K562 (cell line): Measurements from ENCODE around the gene BTRC. TPM values are rescaled to one million over a fixed set of nuclear protein-coding genes. Genes with fewer than 3 reads are reported as not detected.

Experiments used
- ATAC-seq: fragments of 200-7000 bp; cut with Tn5 transposase; 3 replicates; pipeline ENCODE4 v1.9.1; 2020; ENCODE audit warnings: moderate library complexity
- BruUV-seq: library from RNA; stranded (reverse); fragments of 400-500 nt; replicated peaks from 2 replicates; lab custom pipeline; 2021; lab: Mats Ljungman, UMichigan
- CTCF ChIA-PET: fragments of 300-600 bp; formaldehyde crosslinking; extraction: SDS; loops from one replicate; lab custom pipeline; 2021; ENCODE audit warnings: low intra/inter-chr PET ratio; lab: Yijun Ruan, JAX
- POLR2A ChIA-PET: fragments of 300-600, 350-650 bp; sonication (Branson Sonifier 250); formaldehyde crosslinking; extraction: SDS; loops from one replicate; lab custom pipeline; 2021; ENCODE audit warnings: antibody characterized with exemption, inconsistent platforms; lab: Yijun Ruan, JAX
- DNase-seq, 4 experiments: peaks; one replicate each; pipeline versions ENCODE4 v3.0.0 to v3.0.0-alpha.2; 2011 to 2018; ENCODE audit warnings: low spot score in 3 of 4, mixed read lengths in 3 of 4; ENCODE audit errors: extremely low read depth in 1 of 4
- FAIRE-seq: peaks from 2 replicates; lab custom pipeline; 2011; peaks lifted over from hg19 to GRCh38; lab: Jason Lieb, UNC
- H2AFZ ChIP-seq: 2 replicates; pipeline ENCODE4 v1.6.0; 2011; ENCODE audit warnings: low read depth, low read length, control low read depth, inconsistent platforms
- H3K27ac ChIP-seq: fragments of 200-600 bp; 3 replicates; pipeline ENCODE4 v1.8.0; 2011; ENCODE audit warnings: low read depth, mild to moderate bottlenecking, control low read depth, inconsistent platforms, low read length, moderate library complexity, mixed read lengths; ENCODE audit errors: extremely low read depth
- H3K27me3 ChIP-seq, 2 experiments: fragments of 300-600 bp in 1 of 2; 2 replicates in 1 of 2; 3 replicates in 1 of 2; pipeline versions ENCODE4 v1.6.0 to v1.8.0; 2011; ENCODE audit warnings: inconsistent platforms in 2 of 2, low read length in 2 of 2, mild to moderate bottlenecking in 1 of 2, mixed read lengths in 1 of 2, moderate library complexity in 1 of 2; ENCODE audit not compliant: control insufficient read depth in 2 of 2, insufficient read depth in 2 of 2
- H3K36me3 ChIP-seq: fragments of 300-600 bp; 3 replicates; pipeline ENCODE4 v1.8.0; 2011; ENCODE audit warnings: mild to moderate bottlenecking, low read length, inconsistent platforms; ENCODE audit not compliant: control insufficient read depth, insufficient read depth
- H3K4me1 ChIP-seq, 2 experiments: fragments of 200-600 bp in 1 of 2; replicated peaks in 1 of 2; 2 replicates in 1 of 2; 3 replicates in 1 of 2; pipeline versions ENCODE4 v1.5.1 to v1.8.0; 2011; ENCODE audit warnings: inconsistent platforms in 2 of 2, low read length in 2 of 2, mild to moderate bottlenecking in 1 of 2, mixed read lengths in 1 of 2, moderate library complexity in 1 of 2; ENCODE audit not compliant: control insufficient read depth in 2 of 2, insufficient read depth in 2 of 2
- H3K4me2 ChIP-seq: 2 replicates; pipeline ENCODE4 v1.6.1; 2011; ENCODE audit warnings: low read length, control low read depth, inconsistent platforms, mixed read lengths; ENCODE audit not compliant: insufficient read depth
- H3K4me3 ChIP-seq: fragments of 200-600 bp; sonication (generic), shearing (Covaris generic); 2 replicates; pipeline ENCODE4 v1.5.1; 2016; ENCODE audit warnings: control low read depth, inconsistent platforms
- H3K79me2 ChIP-seq: fragments of 200-600 bp; 3 replicates; pipeline ENCODE4 v1.8.0; 2011; ENCODE audit warnings: low read length, inconsistent platforms; ENCODE audit not compliant: control insufficient read depth, insufficient read depth
- H3K9ac ChIP-seq, 2 experiments: 2 replicates each; pipeline versions ENCODE4 v1.6.0 to v1.6.1; 2011; ENCODE audit warnings: low read depth in 2 of 2, low read length in 2 of 2, control low read depth in 1 of 2, inconsistent platforms in 1 of 2, mild to moderate bottlenecking in 1 of 2, mixed read lengths in 1 of 2; ENCODE audit not compliant: insufficient read depth in 1 of 2
- H3K9me1 ChIP-seq: one replicate; pipeline ENCODE4 v1.6.0; 2011; ENCODE audit warnings: inconsistent platforms, mild to moderate bottlenecking, low read length, moderate library complexity; ENCODE audit not compliant: control insufficient read depth, insufficient read depth
- H3K9me3 ChIP-seq: replicated peaks from 2 replicates; pipeline ENCODE4 v1.5.1; 2011; ENCODE audit warnings: low read depth, low read length, inconsistent platforms; ENCODE audit not compliant: control insufficient read depth, insufficient read depth
- H4K20me1 ChIP-seq: replicated peaks from 2 replicates; pipeline ENCODE4 v1.6.1; 2011; ENCODE audit warnings: low read length, inconsistent platforms, mixed read lengths; ENCODE audit not compliant: control insufficient read depth, insufficient read depth
- CREB1 ChIP-seq, 2 experiments: sonication (generic) in 1 of 2; formaldehyde crosslinking in 1 of 2; IDR thresholded peaks; 2 replicates each; pipeline versions ENCODE4 v1.6.1 to v1.8.0; 2012 to 2022; ENCODE audit warnings: inconsistent platforms in 1 of 2, mild to moderate bottlenecking in 1 of 2, missing genetic modification reagents in 1 of 2, moderate library complexity in 1 of 2
- PRPF4 ChIP-seq: fragments of 200-400 bp; formaldehyde crosslinking; IDR thresholded peaks from one replicate; pipeline ENCODE4 v1.6.1; 2017; ENCODE audit warnings: low read length, low read depth, mild to moderate bottlenecking; ENCODE audit not compliant: insufficient read depth, poor library complexity, severe bottlenecking
- SETDB1 ChIP-seq: IDR thresholded peaks from one replicate; pipeline ENCODE4 v1.6.1; 2012; ENCODE audit warnings: low read length, control low read depth, inconsistent platforms
- TAL1 ChIP-seq: fragments of 450-650 bp; IDR thresholded peaks from 2 replicates; pipeline ENCODE4 v1.6.1; 2016; ENCODE audit warnings: mild to moderate bottlenecking
- in situ Hi-C: fragments of 300-500 bp; cut with MboI; formaldehyde crosslinking; loops from 4 replicates; pipeline ENCODE4 v1.15.0; 2018; ENCODE audit warnings: inconsistent platforms, mixed read lengths
- intact Hi-C: fragments of 100-400 bp; cut with micrococcal nuclease; formaldehyde crosslinking; loops from 2 replicates; pipeline ENCODE4 v1.14.2; 2022
- polyA plus RNA-seq, 8 experiments: library from polyadenylated mRNA; depleted of rRNA in 4 of 8; stranded (reverse) in 5 of 8; unstranded in 3 of 8; fragments of >200 nt; fragmentation: Nextera tagmentation in 2 of 8; fragmentation: Illumina TruSeq in 1 of 8; extraction: Ambion mirVana in 2 of 8; extraction: Trizol in 1 of 8; gene quantifications; 2 replicates each; pipeline versions ENCODE4 v1.2.1 to v1.2.3, GENCODE V29; 2011 to 2014; ENCODE audit warnings: inconsistent platforms in 1 of 8, missing spikeins in 1 of 8
- total RNA-seq, 7 experiments: library from RNA; depleted of rRNA in 6 of 7; stranded (reverse); fragments of >200 nt in 6 of 7; fragmentation: Illumina TruSeq in 2 of 7; extraction: Trizol in 2 of 7; gene quantifications; 2 replicates each; pipeline versions ENCODE4 v1.2.1 to v1.2.3, GENCODE V29; 2011 to 2021; ENCODE audit warnings: low replicate concordance in 1 of 7
- TF ChIP-seq, protein P1 (sequence below): fragments of 250-450 bp; sonication (Bioruptor Pico); IDR thresholded peaks from 2 replicates; pipeline ENCODE4 v1.4.0; 2020; ENCODE audit warnings: mild to moderate bottlenecking
- TF ChIP-seq, protein P2 (sequence below): fragments of 200-400 bp; formaldehyde crosslinking; IDR thresholded peaks from 2 replicates; pipeline ENCODE4 v1.6.1; 2017; ENCODE audit warnings: mild to moderate bottlenecking, low read depth, low read length, moderate library complexity
- TF ChIP-seq, protein P3 (sequence below): fragments of 250-450 bp; sonication (Bioruptor Pico); IDR thresholded peaks from 2 replicates; pipeline ENCODE4 v1.8.0; 2021; ENCODE audit warnings: mild to moderate bottlenecking, moderate library complexity

BTRC gene
- total and polyA plus RNA-seq, 9 of the 15 experiments (the other 6 are each of a cell fraction or from before 2014, with no cell fraction given): 1.6 to 15.4 (median 7.0) TPM

DNA sequence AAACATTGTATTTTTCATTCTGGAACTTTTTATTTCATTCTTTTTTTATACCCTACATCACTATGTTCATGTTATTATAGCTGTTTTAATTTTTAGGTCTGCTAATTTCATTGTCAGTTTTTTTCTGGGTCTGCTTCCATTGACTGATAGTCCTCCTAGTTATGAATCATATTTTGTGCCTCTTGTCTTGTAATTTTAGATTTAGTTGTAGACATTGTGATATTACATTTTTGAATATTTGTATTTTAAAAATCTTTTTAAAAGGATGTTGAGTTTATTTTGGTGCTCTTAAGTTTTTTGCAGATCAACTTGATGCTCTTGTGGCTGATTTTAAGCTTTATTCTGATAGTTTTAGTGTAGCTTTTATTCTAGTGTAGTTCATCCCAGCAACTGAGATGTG, 57.6 kb downstream of the BTRC start:
- CTCF ChIA-PET: no interaction called here
- no peaks in the 10 kb centered on the region for H3K27me3 ChIP-seq
- H3K79me2 ChIP-seq: no peaks in the 10 kb centered on the region
- DNase-seq (no peak), ATAC-seq (no peak), FAIRE-seq (no peak)
- no peaks in the 10 kb centered on the region for H4K20me1 ChIP-seq
- in situ Hi-C loops: no loop called here
- no peaks in the 10 kb centered on the region for H3K9me3 ChIP-seq
- no TSS peak for BruUV-seq
- TF ChIP-seq, protein P1, sequence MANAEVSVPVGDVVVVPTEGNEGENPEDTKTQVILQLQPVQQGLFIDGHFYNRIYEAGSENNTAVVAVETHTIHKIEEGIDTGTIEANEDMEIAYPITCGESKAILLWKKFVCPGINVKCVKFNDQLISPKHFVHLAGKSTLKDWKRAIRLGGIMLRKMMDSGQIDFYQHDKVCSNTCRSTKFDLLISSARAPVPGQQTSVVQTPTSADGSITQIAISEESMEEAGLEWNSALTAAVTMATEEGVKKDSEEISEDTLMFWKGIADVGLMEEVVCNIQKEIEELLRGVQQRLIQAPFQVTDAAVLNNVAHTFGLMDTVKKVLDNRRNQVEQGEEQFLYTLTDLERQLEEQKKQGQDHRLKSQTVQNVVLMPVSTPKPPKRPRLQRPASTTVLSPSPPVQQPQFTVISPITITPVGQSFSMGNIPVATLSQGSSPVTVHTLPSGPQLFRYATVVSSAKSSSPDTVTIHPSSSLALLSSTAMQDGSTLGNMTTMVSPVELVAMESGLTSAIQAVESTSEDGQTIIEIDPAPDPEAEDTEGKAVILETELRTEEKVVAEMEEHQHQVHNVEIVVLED (CRISPR knock-in tag): no peak
- TF ChIP-seq CREB1 (IDR thresholded peaks at IDR 0.05) (no peak), CREB1 (CRISPR knock-in tag; IDR thresholded peaks at IDR 0.05) (no peak), TAL1 (no peak), SETDB1 (no peak), PRPF4 (no peak)
- TF ChIP-seq, protein P2, sequence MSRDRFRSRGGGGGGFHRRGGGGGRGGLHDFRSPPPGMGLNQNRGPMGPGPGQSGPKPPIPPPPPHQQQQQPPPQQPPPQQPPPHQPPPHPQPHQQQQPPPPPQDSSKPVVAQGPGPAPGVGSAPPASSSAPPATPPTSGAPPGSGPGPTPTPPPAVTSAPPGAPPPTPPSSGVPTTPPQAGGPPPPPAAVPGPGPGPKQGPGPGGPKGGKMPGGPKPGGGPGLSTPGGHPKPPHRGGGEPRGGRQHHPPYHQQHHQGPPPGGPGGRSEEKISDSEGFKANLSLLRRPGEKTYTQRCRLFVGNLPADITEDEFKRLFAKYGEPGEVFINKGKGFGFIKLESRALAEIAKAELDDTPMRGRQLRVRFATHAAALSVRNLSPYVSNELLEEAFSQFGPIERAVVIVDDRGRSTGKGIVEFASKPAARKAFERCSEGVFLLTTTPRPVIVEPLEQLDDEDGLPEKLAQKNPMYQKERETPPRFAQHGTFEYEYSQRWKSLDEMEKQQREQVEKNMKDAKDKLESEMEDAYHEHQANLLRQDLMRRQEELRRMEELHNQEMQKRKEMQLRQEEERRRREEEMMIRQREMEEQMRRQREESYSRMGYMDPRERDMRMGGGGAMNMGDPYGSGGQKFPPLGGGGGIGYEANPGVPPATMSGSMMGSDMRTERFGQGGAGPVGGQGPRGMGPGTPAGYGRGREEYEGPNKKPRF: no peak
- TF ChIP-seq, protein P3, sequence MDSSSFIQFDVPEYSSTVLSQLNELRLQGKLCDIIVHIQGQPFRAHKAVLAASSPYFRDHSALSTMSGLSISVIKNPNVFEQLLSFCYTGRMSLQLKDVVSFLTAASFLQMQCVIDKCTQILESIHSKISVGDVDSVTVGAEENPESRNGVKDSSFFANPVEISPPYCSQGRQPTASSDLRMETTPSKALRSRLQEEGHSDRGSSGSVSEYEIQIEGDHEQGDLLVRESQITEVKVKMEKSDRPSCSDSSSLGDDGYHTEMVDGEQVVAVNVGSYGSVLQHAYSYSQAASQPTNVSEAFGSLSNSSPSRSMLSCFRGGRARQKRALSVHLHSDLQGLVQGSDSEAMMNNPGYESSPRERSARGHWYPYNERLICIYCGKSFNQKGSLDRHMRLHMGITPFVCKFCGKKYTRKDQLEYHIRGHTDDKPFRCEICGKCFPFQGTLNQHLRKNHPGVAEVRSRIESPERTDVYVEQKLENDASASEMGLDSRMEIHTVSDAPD (CRISPR knock-in tag): no peak
- no peak overlapping the region for H3K9ac ChIP-seq
- POLR2A ChIA-PET: no interaction called here
- H3K27ac ChIP-seq: no peak overlapping the region
- intact Hi-C loops: no loop called here
- H3K36me3 ChIP-seq: no peaks in the 10 kb centered on the region
- no peaks in the 10 kb centered on the region for H3K4me1 ChIP-seq
- no peak overlapping the region for H3K4me2 ChIP-seq
- no peak overlapping the region for H3K4me3 ChIP-seq
- H2AFZ ChIP-seq: no peak overlapping the region
- no peaks in the 10 kb centered on the region for H3K9me1 ChIP-seq
